ENCODE data around the gene PPP2R5E. TPM values are rescaled to one million over a fixed set of nuclear protein-coding genes. Genes with fewer than 3 reads are reported as not detected.

PPP2R5E gene
- total and polyA plus RNA-seq, 2 donors (not counting 3 experiments of a cell fraction or from before 2014, with no cell fraction given), result 4.9 to 52.5 TPM

DNA sequence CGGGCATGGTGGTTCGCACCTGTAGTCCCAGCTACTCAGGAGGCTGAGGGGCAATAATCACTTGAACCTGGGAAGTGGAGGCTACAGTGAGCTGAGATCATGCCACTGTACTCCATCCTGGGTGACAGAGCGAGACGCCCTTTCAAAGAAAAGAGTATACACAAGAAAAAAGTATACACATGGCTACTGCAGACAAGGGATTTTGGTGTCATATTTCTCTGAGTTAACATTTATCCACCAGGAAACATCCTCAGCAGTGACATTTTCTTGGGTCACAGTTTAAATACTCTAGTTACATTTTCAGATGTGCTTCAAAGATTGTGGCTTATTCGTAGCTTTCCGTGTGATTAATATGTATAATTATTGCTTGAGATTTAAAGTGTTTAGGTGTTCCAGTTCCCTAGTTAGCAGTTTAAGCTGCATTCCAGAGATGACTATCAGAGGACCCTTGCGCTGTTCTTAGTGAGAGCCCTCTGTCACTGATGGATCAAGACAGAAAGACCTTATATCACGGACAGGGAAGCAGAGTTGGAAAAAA, 4.7 kb upstream of the PPP2R5E start:
- H3K79me2 ChIP-seq (ENCODE audit: control insufficient read depth, insufficient read depth, low read length), result peaks cover 2% of the 10 kb centered on the region
- no peak for FAIRE-seq
- H4K20me1 ChIP-seq (replicated peaks; ENCODE audit: control insufficient read depth, extremely low read depth, insufficient read depth, low read length), result no peaks in the 10 kb centered on the region
- no peak overlapping the region for H3K4me2 ChIP-seq (ENCODE audit: insufficient read depth, low read length)
- dilution Hi-C loops (cut with MboI; ENCODE audit: extremely low pct_ligation_motif_present, low sequenced_read_pairs), result no loop called here
- H3K9me3 ChIP-seq (replicated peaks; ENCODE audit: control insufficient read depth, insufficient read depth, low read length), result no peaks in the 10 kb centered on the region
- no peak overlapping the region for H3K27ac ChIP-seq (ENCODE audit: insufficient read depth, low read depth, low read length)
- H3K9ac ChIP-seq (replicated peaks; ENCODE audit: extremely low read depth, insufficient read depth, low read length), result no peak overlapping the region
- H3K9me1 ChIP-seq (replicated peaks; ENCODE audit: control insufficient read depth, extremely low read depth, insufficient read depth, low read length), result no peaks in the 10 kb centered on the region
- CTCF ChIA-PET, result no interaction called here
- no peak overlapping the region for H3K4me3 ChIP-seq (replicated peaks in 1 of 3; ENCODE audit: insufficient read depth in 1 of 3, low read depth in 1 of 3, low read length in 3 of 3)
- H3K27me3 ChIP-seq (ENCODE audit: control insufficient read depth in 2 of 2, insufficient read depth in 2 of 2, low read length in 2 of 2), result no peaks in the 10 kb centered on the region
- no peak for DNase-seq (ENCODE audit: low read depth, low spot score)
- no TSS peak for BruUV-seq (replicated peaks)
- H3K4me1 ChIP-seq (ENCODE audit: control insufficient read depth, extremely low read depth, insufficient read depth, low read length), result peaks cover 8% of the 10 kb centered on the region
- POLR2A ChIA-PET, result no interaction called here
- no peaks in the 10 kb centered on the region for H3K36me3 ChIP-seq (ENCODE audit: control insufficient read depth in 2 of 2, extremely low read depth in 1 of 2, insufficient read depth in 2 of 2, low read length in 2 of 2)
- no peak overlapping the region for H2AFZ ChIP-seq (ENCODE audit: low read depth, low read length)
- TF ChIP-seq FOS (IDR thresholded peaks at IDR 0.05; ENCODE audit: borderline replicate concordance, insufficient read depth, low read length), result no peak
- TF ChIP-seq, protein P1, sequence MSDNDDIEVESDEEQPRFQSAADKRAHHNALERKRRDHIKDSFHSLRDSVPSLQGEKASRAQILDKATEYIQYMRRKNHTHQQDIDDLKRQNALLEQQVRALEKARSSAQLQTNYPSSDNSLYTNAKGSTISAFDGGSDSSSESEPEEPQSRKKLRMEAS (IDR thresholded peaks at IDR 0.05; ENCODE audit: insufficient read depth, insufficient read length), result no peak
- TF ChIP-seq POLR2A (IDR thresholded peaks at IDR 0.05; ENCODE audit: low read depth, low read length), result no peak
- no peak for TF ChIP-seq JUN (IDR thresholded peaks at IDR 0.05; ENCODE audit: borderline replicate concordance, insufficient read depth, insufficient read length, low read depth)
- no peak for TF ChIP-seq EZH2 (IDR thresholded peaks at IDR 0.05; ENCODE audit: borderline replicate concordance, low read depth, low read length, severe bottlenecking)
- TF ChIP-seq MYC (IDR thresholded peaks at IDR 0.05; ENCODE audit: low read depth, low read length), result no peak
- TF ChIP-seq GATA2 (IDR thresholded peaks at IDR 0.05; ENCODE audit: insufficient read depth, insufficient read length, low read depth, low read length), result no peak
- no peak for TF ChIP-seq POLR2AphosphoS5 (IDR thresholded peaks at IDR 0.05; ENCODE audit: insufficient read depth, low read depth, low read length)
- TF ChIP-seq, protein P2, sequence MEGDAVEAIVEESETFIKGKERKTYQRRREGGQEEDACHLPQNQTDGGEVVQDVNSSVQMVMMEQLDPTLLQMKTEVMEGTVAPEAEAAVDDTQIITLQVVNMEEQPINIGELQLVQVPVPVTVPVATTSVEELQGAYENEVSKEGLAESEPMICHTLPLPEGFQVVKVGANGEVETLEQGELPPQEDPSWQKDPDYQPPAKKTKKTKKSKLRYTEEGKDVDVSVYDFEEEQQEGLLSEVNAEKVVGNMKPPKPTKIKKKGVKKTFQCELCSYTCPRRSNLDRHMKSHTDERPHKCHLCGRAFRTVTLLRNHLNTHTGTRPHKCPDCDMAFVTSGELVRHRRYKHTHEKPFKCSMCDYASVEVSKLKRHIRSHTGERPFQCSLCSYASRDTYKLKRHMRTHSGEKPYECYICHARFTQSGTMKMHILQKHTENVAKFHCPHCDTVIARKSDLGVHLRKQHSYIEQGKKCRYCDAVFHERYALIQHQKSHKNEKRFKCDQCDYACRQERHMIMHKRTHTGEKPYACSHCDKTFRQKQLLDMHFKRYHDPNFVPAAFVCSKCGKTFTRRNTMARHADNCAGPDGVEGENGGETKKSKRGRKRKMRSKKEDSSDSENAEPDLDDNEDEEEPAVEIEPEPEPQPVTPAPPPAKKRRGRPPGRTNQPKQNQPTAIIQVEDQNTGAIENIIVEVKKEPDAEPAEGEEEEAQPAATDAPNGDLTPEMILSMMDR (IDR thresholded peaks at IDR 0.05; ENCODE audit: extremely low read depth in 1 of 2, insufficient read depth in 1 of 2, low read depth in 1 of 2, low read length in 2 of 2), result no peak
- intact Hi-C loops (cut with micrococcal nuclease), result no loop called here

Measured in endothelial cell of umbilical vein (primary cell).